ENCODE results near the gene ZBTB42. TPM values are rescaled to one million over a fixed set of nuclear protein-coding genes. Genes with fewer than 3 reads are reported as not detected.

The ZBTB42 gene
- total RNA-seq, 1 donor from 2014 or later, result 23.5 TPM

DNA sequence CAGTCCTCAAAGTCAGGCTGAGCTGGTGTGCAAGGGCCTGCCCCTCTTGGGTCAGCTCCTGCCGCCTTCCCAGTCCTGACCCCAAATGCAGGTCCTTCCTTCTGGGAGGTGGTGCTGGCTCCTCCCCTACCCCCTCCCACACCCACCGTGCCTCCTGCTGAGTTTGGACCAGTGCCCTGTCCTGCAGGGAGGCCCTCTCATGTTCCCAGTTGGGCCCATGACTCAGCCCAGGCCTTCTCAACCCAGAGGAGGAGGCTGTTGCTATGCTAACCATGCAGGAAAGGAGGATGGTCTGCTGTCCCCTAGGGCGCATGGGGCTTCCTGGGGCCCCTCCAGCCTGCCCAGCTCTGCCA, 4.4 kb downstream of the ZBTB42 start:
- Histone ChIP-seq H3K27me3 (no peaks in the 10 kb centered on the region), H3K36me3 (no peaks in the 10 kb centered on the region), H3K4me3 (no peak overlapping the region), H3K9me3 (no peaks in the 10 kb centered on the region), H3K27ac (peak overlapping the region; percentile 19 to 66), H3K4me1 (peaks cover 9 to 11% of the 10 kb centered on the region in 2 donors)
- TF ChIP-seq, protein P1, sequence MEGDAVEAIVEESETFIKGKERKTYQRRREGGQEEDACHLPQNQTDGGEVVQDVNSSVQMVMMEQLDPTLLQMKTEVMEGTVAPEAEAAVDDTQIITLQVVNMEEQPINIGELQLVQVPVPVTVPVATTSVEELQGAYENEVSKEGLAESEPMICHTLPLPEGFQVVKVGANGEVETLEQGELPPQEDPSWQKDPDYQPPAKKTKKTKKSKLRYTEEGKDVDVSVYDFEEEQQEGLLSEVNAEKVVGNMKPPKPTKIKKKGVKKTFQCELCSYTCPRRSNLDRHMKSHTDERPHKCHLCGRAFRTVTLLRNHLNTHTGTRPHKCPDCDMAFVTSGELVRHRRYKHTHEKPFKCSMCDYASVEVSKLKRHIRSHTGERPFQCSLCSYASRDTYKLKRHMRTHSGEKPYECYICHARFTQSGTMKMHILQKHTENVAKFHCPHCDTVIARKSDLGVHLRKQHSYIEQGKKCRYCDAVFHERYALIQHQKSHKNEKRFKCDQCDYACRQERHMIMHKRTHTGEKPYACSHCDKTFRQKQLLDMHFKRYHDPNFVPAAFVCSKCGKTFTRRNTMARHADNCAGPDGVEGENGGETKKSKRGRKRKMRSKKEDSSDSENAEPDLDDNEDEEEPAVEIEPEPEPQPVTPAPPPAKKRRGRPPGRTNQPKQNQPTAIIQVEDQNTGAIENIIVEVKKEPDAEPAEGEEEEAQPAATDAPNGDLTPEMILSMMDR (IDR thresholded peaks at IDR 0.05), result no peak
- DNase-seq (ENCODE audit: low spot score in 2 of 2), result no peak
- intact Hi-C loops (cut with DNase I), result no loop called here

DNA sequence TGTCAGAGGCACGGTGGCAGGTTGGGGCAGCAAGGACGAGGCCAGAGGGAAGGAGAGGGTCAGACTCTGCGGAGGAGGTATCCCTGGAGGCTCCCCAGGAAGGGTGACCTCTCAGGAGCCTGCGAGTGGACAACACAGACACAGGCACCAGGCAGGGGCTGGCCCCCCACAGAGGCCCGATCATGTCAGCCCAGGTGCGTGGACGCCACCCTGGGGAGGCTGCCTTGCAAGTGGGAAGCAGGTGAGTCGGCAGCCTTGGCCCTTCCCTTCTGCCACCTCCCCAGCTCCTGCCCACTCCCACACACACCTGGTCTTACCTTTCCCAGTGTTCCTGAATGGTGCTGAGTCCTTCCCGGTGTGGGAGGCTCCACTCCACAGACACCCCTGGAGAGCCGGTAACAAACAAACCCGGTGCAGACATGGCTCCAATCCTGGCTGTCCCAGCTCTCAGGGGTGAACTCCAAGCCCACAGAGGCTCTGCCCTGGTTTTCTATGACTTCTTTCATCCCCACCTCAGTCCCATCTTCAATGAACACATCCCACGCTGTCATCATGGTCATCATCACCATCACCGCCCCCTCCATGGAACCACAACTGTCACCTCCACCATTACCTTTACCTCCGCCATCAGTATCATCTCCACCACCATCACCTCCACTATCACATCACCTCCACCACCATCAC, 5.2 kb downstream of the ZBTB42 start:
- intact Hi-C loops (cut with DNase I), result no loop called here
- Histone ChIP-seq H3K9me3 (no peaks in the 10 kb centered on the region), H3K4me3 (no peak overlapping the region), H3K4me1 (peaks cover 9 to 11% of the 10 kb centered on the region in 2 donors), H3K27me3 (no peaks in the 10 kb centered on the region), H3K36me3 (no peaks in the 10 kb centered on the region), H3K27ac (peak overlapping the region in 1 of 2 donors; percentile 66)
- TF ChIP-seq, protein P1 (IDR thresholded peaks at IDR 0.05), result no peak
- DNase-seq (ENCODE audit: low spot score in 2 of 2), result no peak

DNA sequence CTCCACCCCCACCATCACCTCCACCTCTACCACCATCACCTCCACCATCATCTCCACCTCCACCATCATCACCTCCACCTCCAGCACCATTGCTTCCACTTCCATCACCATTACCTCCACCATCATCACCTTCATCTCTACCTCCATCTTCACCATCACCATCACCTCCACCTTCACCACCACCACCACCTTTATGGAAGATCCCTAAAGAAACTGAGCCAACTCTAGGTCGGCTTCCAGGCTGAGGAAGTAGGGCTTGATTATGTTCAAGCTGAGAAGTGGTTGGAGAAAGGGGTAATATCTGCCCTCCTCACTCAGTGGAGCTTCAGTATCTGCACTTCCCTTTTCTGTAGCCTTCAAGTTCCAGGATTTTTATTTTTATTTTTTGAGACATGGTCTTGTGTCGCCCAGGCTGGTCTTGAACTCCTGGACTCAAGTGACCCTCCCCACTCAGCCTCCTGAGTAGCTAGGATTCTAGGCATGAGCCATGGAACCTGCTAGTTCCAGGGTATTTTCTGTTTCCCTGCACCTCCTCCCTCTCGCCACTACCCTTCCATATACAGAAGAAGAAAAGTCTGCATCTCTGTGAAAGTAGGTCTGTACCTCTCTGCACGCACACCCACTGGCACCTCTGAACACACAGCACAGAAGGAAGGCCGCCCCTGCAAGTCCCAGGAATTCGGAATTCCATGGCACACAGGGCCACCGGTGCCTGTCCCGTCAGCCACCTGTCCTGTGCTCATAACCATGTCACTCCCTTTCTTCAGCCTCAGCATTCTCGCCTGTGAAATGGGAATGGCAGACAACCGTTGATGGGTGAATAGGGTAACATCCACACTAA, 5.9 kb downstream of the ZBTB42 start:
- Histone ChIP-seq H3K9me3 (no peaks in the 10 kb centered on the region), H3K4me1 (peaks cover 2 to 4% of the 10 kb centered on the region in 2 donors), H3K27ac (no peak overlapping the region), H3K4me3 (no peak overlapping the region), H3K36me3 (no peaks in the 10 kb centered on the region), H3K27me3 (no peaks in the 10 kb centered on the region)
- intact Hi-C loops (cut with DNase I), result no loop called here
- no peak for DNase-seq (ENCODE audit: low spot score in 2 of 2)
- TF ChIP-seq, protein P1 (IDR thresholded peaks at IDR 0.05), result no peak

DNA sequence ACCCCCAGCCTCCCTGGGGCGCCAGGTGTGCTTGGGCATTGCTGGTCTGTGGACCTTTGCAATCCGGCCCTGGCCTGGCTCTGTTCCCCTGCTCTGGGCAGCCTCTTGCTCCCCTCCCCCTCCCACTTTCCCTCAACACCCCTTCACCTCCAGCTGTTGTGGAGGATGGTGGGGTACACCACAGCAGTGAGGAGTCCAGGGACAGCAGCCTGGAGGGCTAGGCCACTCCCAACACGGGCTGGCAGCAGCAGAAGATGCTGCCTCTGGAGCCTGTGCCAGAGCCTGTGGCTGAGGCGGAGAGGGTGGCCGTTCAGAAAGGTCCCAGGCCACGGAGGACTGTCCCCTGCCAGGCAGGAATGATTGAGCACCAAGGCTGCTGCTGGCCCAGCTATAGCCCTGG, 7.6 kb downstream of the ZBTB42 start:
- no peaks in the 10 kb centered on the region for H3K36me3 ChIP-seq
- intact Hi-C loops (cut with DNase I), result no loop called here
- no peak for DNase-seq (ENCODE audit: low spot score in 2 of 2)
- peaks cover 0 to 2% of the 10 kb centered on the region in 2 donors for H3K4me1 ChIP-seq
- no peak overlapping the region for H3K4me3 ChIP-seq
- no peaks in the 10 kb centered on the region for H3K9me3 ChIP-seq
- H3K27ac ChIP-seq, result no peak overlapping the region
- H3K27me3 ChIP-seq, result no peaks in the 10 kb centered on the region
- TF ChIP-seq, protein P1 (IDR thresholded peaks at IDR 0.05), result no peak

DNA sequence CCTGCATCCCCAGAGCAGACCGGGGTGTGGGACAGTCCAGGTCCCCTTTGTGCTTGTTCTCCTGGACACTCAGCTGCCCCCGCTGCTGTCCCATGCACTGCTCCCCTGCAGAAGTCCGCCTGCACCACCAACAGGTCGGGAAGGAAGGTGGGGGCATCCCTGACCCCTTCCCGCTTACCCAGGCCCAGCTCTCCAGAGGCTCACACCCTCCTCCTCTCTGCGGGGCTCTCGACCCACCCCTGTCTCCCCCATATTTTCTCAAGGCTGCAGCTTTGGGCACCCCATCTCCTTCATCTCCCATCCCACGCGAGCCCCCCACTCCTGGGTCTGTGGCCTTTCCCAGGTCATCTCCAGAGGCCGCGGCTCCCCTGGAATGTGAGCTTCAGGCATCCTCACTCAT, 9.4 kb downstream of the ZBTB42 start:
- TF ChIP-seq, protein P1 (IDR thresholded peaks at IDR 0.05), result no peak
- H3K27ac ChIP-seq, result no peak overlapping the region
- H3K4me1 ChIP-seq, result peaks cover 3 to 13% of the 10 kb centered on the region in 2 donors
- no peaks in the 10 kb centered on the region for H3K36me3 ChIP-seq
- no peak for DNase-seq (ENCODE audit: low spot score in 2 of 2)
- H3K4me3 ChIP-seq, result no peak overlapping the region
- intact Hi-C loops (cut with DNase I), result no loop called here
- no peaks in the 10 kb centered on the region for H3K9me3 ChIP-seq
- H3K27me3 ChIP-seq, result no peaks in the 10 kb centered on the region
